Endothelial cell of umbilical vein (primary cell): ENCODE data around the gene CCDC80. TPM values are rescaled to one million over a fixed set of nuclear protein-coding genes. Genes with fewer than 3 reads are reported as not detected.

Experiments
- BruUV-seq: library from RNA; stranded (reverse); fragments of 400-500 nt; replicated peaks from 2 replicates; lab custom pipeline; 2021; lab: Mats Ljungman, UMichigan
- CTCF ChIA-PET: fragments of 300-600, 350-600 bp; sonication (Branson Sonifier 250); formaldehyde crosslinking; loops from one replicate; lab custom pipeline; 2021; ENCODE audit warnings: antibody characterized with exemption, inconsistent platforms; lab: Charles Lee
- POLR2A ChIA-PET: fragments of 300-600, 350-600 bp; sonication (Branson Sonifier 250); formaldehyde crosslinking; loops from one replicate; lab custom pipeline; 2021; ENCODE audit warnings: antibody characterized with exemption, inconsistent platforms; lab: Charles Lee
- DNase-seq: peaks from one replicate; pipeline ENCODE4 v3.0.0-alpha.2; 2011; ENCODE audit warnings: low read depth, low spot score
- FAIRE-seq: peaks from 2 replicates; lab custom pipeline; 2011; peaks lifted over from hg19 to GRCh38; lab: Jason Lieb, UNC
- H2AFZ ChIP-seq: 2 replicates; pipeline ENCODE4 v1.6.0; 2012; ENCODE audit warnings: low read depth, low read length, control low read depth, inconsistent platforms
- H3K27ac ChIP-seq: 2 replicates; pipeline ENCODE4 v1.5.1; 2011; ENCODE audit warnings: low read depth, mild to moderate bottlenecking, control low read depth, low read length, moderate library complexity; ENCODE audit not compliant: insufficient read depth
- H3K27me3 ChIP-seq, 2 experiments: 2 replicates each; pipeline versions ENCODE4 v1.6.0 to v1.6.1; 2011; ENCODE audit warnings: low read length in 2 of 2, mixed read lengths in 1 of 2; ENCODE audit not compliant: control insufficient read depth in 2 of 2, insufficient read depth in 2 of 2
- H3K36me3 ChIP-seq, 2 experiments: 2 replicates in 1 of 2; 3 replicates in 1 of 2; pipeline ENCODE4 v1.5.1; 2011; ENCODE audit warnings: low read length in 2 of 2, mild to moderate bottlenecking in 1 of 2, moderate library complexity in 1 of 2; ENCODE audit not compliant: control insufficient read depth in 2 of 2, insufficient read depth in 2 of 2; ENCODE audit errors: extremely low read depth in 1 of 2
- H3K4me1 ChIP-seq: 3 replicates; pipeline ENCODE4 v1.5.1; 2011; ENCODE audit warnings: mild to moderate bottlenecking, low read length; ENCODE audit not compliant: control insufficient read depth, insufficient read depth; ENCODE audit errors: extremely low read depth
- H3K4me2 ChIP-seq: 2 replicates; pipeline ENCODE4 v1.6.1; 2011; ENCODE audit warnings: low read length, control low read depth, mixed read lengths; ENCODE audit not compliant: insufficient read depth
- H3K4me3 ChIP-seq, 3 experiments: fragments of 200-600 bp in 1 of 3; sonication (generic), shearing (Covaris generic) in 1 of 3; replicated peaks in 1 of 3; 2 replicates each; pipeline ENCODE4 v1.5.1; 2011 to 2016; ENCODE audit warnings: control low read depth in 3 of 3, low read length in 3 of 3, mild to moderate bottlenecking in 2 of 3, inconsistent platforms in 1 of 3, low read depth in 1 of 3, moderate library complexity in 1 of 3; ENCODE audit not compliant: insufficient read depth in 1 of 3
- H3K79me2 ChIP-seq: 2 replicates; pipeline ENCODE4 v1.6.0; 2012; ENCODE audit warnings: low read length, inconsistent platforms; ENCODE audit not compliant: control insufficient read depth, insufficient read depth
- H3K9ac ChIP-seq: replicated peaks from 2 replicates; pipeline ENCODE3; 2011; ENCODE audit warnings: low read length, control low read depth; ENCODE audit not compliant: insufficient read depth; ENCODE audit errors: extremely low read depth
- H3K9me1 ChIP-seq: replicated peaks from 3 replicates; pipeline ENCODE4 v1.6.0; 2011; ENCODE audit warnings: mild to moderate bottlenecking, low read length; ENCODE audit not compliant: control insufficient read depth, insufficient read depth; ENCODE audit errors: extremely low read depth
- H3K9me3 ChIP-seq: replicated peaks from 2 replicates; pipeline ENCODE4 v1.5.1; 2012; ENCODE audit warnings: low read length, inconsistent platforms; ENCODE audit not compliant: control insufficient read depth, insufficient read depth
- H4K20me1 ChIP-seq: replicated peaks from 2 replicates; pipeline ENCODE3; 2011; ENCODE audit warnings: mild to moderate bottlenecking, low read length; ENCODE audit not compliant: control insufficient read depth, insufficient read depth; ENCODE audit errors: extremely low read depth
- CTCF ChIP-seq, 2 donors: IDR thresholded peaks; 1 replicate in 1 of 2; 2 replicates in 1 of 2; pipeline ENCODE4 v1.5.1; 2011; ENCODE audit warnings: low read length in 2 of 2, mild to moderate bottlenecking in 2 of 2, moderate library complexity in 2 of 2, control low read depth in 1 of 2, inconsistent platforms in 1 of 2, low read depth in 1 of 2; ENCODE audit not compliant: insufficient read depth in 1 of 2; ENCODE audit errors: extremely low read depth in 1 of 2
- EZH2 ChIP-seq: IDR thresholded peaks from 2 replicates; pipeline ENCODE4 v1.6.1; 2012; ENCODE audit warnings: borderline replicate concordance, low read depth, mild to moderate bottlenecking, moderate library complexity, low read length, inconsistent platforms; ENCODE audit not compliant: severe bottlenecking
- FOS ChIP-seq: IDR thresholded peaks from 2 replicates; pipeline ENCODE4 v1.6.1; 2011; ENCODE audit warnings: mild to moderate bottlenecking, low read length, moderate library complexity, borderline replicate concordance; ENCODE audit not compliant: insufficient read depth
- GATA2 ChIP-seq: IDR thresholded peaks from 2 replicates; pipeline ENCODE4 v1.7.0; 2011; ENCODE audit warnings: low read depth, mild to moderate bottlenecking, moderate library complexity, mixed read lengths, low read length; ENCODE audit not compliant: insufficient read length, insufficient read depth
- JUN ChIP-seq: IDR thresholded peaks from 2 replicates; pipeline ENCODE4 v1.6.1; 2011; ENCODE audit warnings: borderline replicate concordance, low read depth; ENCODE audit not compliant: insufficient read length, insufficient read depth
- MAX ChIP-seq: IDR thresholded peaks from 2 replicates; pipeline ENCODE4 v1.6.1; 2011; ENCODE audit not compliant: insufficient read depth, insufficient read length
- MYC ChIP-seq: IDR thresholded peaks from one replicate; pipeline ENCODE4 v1.6.1; 2011; ENCODE audit warnings: mild to moderate bottlenecking, low read depth, low read length
- POLR2A ChIP-seq: IDR thresholded peaks from 2 replicates; pipeline ENCODE4 v1.6.1; 2012; ENCODE audit warnings: low read depth, mild to moderate bottlenecking, control low read depth, low read length
- POLR2AphosphoS5 ChIP-seq: IDR thresholded peaks from 2 replicates; pipeline ENCODE4 v1.6.1; 2012; ENCODE audit warnings: low read depth, mild to moderate bottlenecking, control low read depth, low read length, moderate library complexity; ENCODE audit not compliant: insufficient read depth
- dilution Hi-C: fragments of 300-500 bp; cut with MboI; formaldehyde crosslinking; loops from one replicate; pipeline ENCODE4 v1.15.0; 2019; ENCODE audit warnings: low sequenced_read_pairs; ENCODE audit not compliant: extremely low pct_ligation_motif_present
- intact Hi-C: fragments of 100-400 bp; cut with micrococcal nuclease; formaldehyde crosslinking; loops from one replicate; pipeline ENCODE4 v1.10.0; 2022
- polyA plus RNA-seq, 4 experiments: library from polyadenylated mRNA; depleted of rRNA in 3 of 4; stranded (reverse) in 3 of 4; unstranded in 1 of 4; fragments of >200 nt; gene quantifications; 2 replicates each; pipeline versions ENCODE4 v1.2.1 to v1.2.3, GENCODE V29; 2011 to 2012; ENCODE audit warnings: missing spikeins in 1 of 4
- total RNA-seq: library from RNA; stranded (reverse); gene quantifications from 2 replicates; pipeline ENCODE4 v1.2.3, GENCODE V29; 2021

Gene CCDC80
- total and polyA plus RNA-seq, 2 donors (not counting 3 experiments of a cell fraction or from before 2014, with no cell fraction given): 28.4 to 77.2 TPM

DNA sequence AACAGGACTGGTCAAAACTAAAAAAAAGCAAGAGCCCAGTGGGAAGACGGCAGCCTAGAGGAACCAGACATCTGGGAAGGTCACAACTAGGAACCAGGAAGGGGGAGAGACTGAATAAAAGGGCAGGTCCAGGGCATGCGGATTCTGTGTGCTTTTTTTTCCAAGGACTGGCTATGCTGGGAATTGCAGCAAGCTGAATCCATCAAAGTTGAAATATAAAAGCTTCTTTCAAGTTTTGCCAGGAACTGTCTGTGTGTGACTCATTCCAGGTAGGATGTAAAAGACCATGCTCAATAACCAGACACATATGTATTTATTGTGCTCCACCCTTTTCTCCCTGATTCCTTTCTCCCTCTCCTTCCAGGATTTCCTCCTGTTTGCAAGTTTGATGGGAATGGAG lies 47.9 kb upstream of the CCDC80 start:
- Histone ChIP-seq H3K27me3 (no peaks in the 10 kb centered on the region), H3K9ac (no peak overlapping the region), H3K4me2 (no peak overlapping the region), H2AFZ (no peak overlapping the region), H3K36me3 (no peaks in the 10 kb centered on the region), H3K79me2 (no peaks in the 10 kb centered on the region), H4K20me1 (no peaks in the 10 kb centered on the region), H3K9me3 (no peaks in the 10 kb centered on the region), H3K9me1 (no peaks in the 10 kb centered on the region), H3K27ac (no peak overlapping the region), H3K4me3 (no peak overlapping the region), H3K4me1 (no peaks in the 10 kb centered on the region)
- no peak for FAIRE-seq
- intact Hi-C loops (no loop called here), dilution Hi-C loops (no loop called here)
- no peak for DNase-seq
- BruUV-seq: no TSS peak
- TF ChIP-seq JUN: no peak
- no peak for TF ChIP-seq POLR2A
- no peak for TF ChIP-seq FOS
- no peak for TF ChIP-seq MYC
- no peak for TF ChIP-seq POLR2AphosphoS5
- no peak for TF ChIP-seq EZH2
- TF ChIP-seq MAX: no peak
- CTCF ChIA-PET: interaction anchor here (0.7 to 1.6 kb wide), 4 partner anchors 12 to 46 kb away, joined by 3 to 7 read pairs (median 4); no protein-coding TSS in a partner anchor
- POLR2A ChIA-PET: interaction anchor here (0.5 kb wide), 1 partner anchor 654 kb away, joined by 8 read pairs; no protein-coding TSS in a partner anchor

DNA sequence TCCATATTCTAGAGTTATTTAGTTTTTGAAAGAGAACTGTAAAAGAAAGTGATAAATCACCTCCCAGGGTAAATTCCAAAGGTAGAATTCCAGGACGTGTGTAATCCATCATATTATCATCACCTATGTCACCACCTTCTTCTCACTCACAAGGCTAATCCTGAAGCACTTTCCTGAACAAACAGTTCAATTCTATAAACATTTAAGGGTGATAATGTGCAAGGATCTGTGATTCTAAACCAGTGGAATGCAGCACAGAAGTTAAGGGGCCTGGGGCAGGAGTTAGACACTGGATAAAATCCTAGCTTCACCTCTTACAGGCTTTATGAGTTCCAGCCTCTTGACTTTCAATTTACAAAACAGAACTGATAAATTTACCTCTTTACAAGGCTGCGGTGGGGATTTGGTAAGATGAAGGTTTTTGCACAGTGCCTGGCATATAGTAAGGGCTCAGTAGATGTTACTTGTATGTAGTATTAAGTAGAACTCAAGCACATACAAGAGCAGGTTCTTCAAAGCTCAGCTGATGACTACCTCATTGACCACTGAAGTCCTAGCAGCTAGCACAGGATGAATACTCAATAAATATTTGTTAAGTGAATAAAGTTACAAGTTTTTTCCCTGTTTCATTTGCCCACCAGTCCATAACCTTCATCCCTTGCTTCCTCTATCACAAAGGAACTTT lies 47.3 kb upstream of the CCDC80 start:
- Histone ChIP-seq H3K9ac (no peak overlapping the region), H3K9me3 (no peaks in the 10 kb centered on the region), H3K27ac (no peak overlapping the region), H3K4me1 (no peaks in the 10 kb centered on the region), H3K27me3 (no peaks in the 10 kb centered on the region), H3K36me3 (no peaks in the 10 kb centered on the region), H4K20me1 (no peaks in the 10 kb centered on the region), H3K9me1 (no peaks in the 10 kb centered on the region), H3K4me2 (no peak overlapping the region), H2AFZ (no peak overlapping the region), H3K79me2 (no peaks in the 10 kb centered on the region), H3K4me3 (no peak overlapping the region)
- dilution Hi-C loops (no loop called here), intact Hi-C loops (no loop called here)
- no peak for TF ChIP-seq EZH2
- no peak for TF ChIP-seq POLR2A
- no peak for TF ChIP-seq POLR2AphosphoS5
- TF ChIP-seq MAX: no peak
- no peak for TF ChIP-seq JUN
- TF ChIP-seq GATA2: no peak
- TF ChIP-seq MYC: no peak
- no peak for TF ChIP-seq FOS
- no peak for TF ChIP-seq CTCF (IDR thresholded peaks at IDR 0.05; ENCODE audit: extremely low read depth in 1 of 2, insufficient read depth in 1 of 2, low read depth in 1 of 2, low read length in 2 of 2)
- no TSS peak for BruUV-seq
- ChIA-PET CTCF (interaction anchor here (1.4 to 1.6 kb wide), 2 partner anchors 12 to 47 kb away, joined by 3 to 7 read pairs; no protein-coding TSS in a partner anchor), POLR2A (no interaction called here)
- FAIRE-seq (no peak), DNase-seq (no peak)
